ENCODE results near the gene LRRC55.

LRRC55 gene

GRCh38 chr11:57154739-57155138, 27.0 kb upstream of the LRRC55 start:
- Mint-ChIP-seq H3K36me3 (ENCODE audit: low read depth) (no peaks in the 10 kb centered on the region), H3K4me1 (ENCODE audit: low read depth) (no peaks in the 10 kb centered on the region), H3K9me3 (no peaks in the 10 kb centered on the region), H3K4me3 (no peak overlapping the region), H3K27ac (no peak overlapping the region), H3K27me3 (peaks cover 12% of the 10 kb centered on the region)
- intact Hi-C loops (cut with micrococcal nuclease): no loop called here

GRCh38 chr11:57155400-57155799, 26.4 kb upstream of the LRRC55 start:
- no peaks in the 10 kb centered on the region for H3K9me3 Mint-ChIP-seq
- intact Hi-C loops (cut with micrococcal nuclease): no loop called here
- H3K36me3 Mint-ChIP-seq (ENCODE audit: low read depth): no peaks in the 10 kb centered on the region
- no peaks in the 10 kb centered on the region for H3K4me1 Mint-ChIP-seq (ENCODE audit: low read depth)
- H3K27ac Mint-ChIP-seq: no peak overlapping the region
- peaks cover 14% of the 10 kb centered on the region for H3K27me3 Mint-ChIP-seq
- H3K4me3 Mint-ChIP-seq: no peak overlapping the region

GRCh38 chr11:57155838-57156607, 25.7 kb upstream of the LRRC55 start:
- intact Hi-C loops (cut with micrococcal nuclease): no loop called here
- Mint-ChIP-seq H3K27ac (no peak overlapping the region), H3K4me1 (ENCODE audit: low read depth) (no peaks in the 10 kb centered on the region), H3K27me3 (peaks cover 16% of the 10 kb centered on the region), H3K36me3 (ENCODE audit: low read depth) (no peaks in the 10 kb centered on the region), H3K4me3 (no peak overlapping the region), H3K9me3 (no peaks in the 10 kb centered on the region)

- Mint-ChIP-seq H3K4me1 (ENCODE audit: low read depth) (no peaks in the 10 kb centered on the region), H3K4me3 (no peak overlapping the region)
Observed at GRCh38 chr11:57156928-57157327, 24.8 kb upstream of the LRRC55 start.

DNA sequence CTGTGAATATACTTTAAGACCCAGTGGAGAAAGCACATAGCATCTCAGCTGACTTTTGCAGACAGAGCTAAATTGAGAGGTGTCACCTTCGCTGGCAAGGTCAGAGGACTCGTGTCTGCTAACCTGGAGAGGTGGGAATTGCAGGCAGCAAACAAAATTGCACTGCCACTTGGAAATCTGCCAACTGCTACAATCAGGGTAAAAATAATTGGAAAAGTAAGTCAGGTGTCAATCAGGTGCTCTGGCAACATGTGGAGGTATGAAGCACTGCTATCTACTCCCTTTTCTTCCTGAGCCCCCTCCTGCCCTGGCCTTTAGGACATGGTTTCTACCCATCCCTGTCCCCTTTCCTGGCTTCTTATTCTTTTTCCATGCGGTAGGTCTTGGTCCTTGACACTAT, 24.1 kb upstream of the LRRC55 start:
- intact Hi-C loops (cut with micrococcal nuclease): no loop called here
- H3K4me3 Mint-ChIP-seq: no peak overlapping the region
- no peak overlapping the region for H3K27ac Mint-ChIP-seq
- peaks cover 21% of the 10 kb centered on the region for H3K27me3 Mint-ChIP-seq
- H3K9me3 Mint-ChIP-seq: no peaks in the 10 kb centered on the region
- H3K4me1 Mint-ChIP-seq (ENCODE audit: low read depth): no peaks in the 10 kb centered on the region
- no peaks in the 10 kb centered on the region for H3K36me3 Mint-ChIP-seq (ENCODE audit: low read depth)

More at GRCh38 chr11:57156928-57157327, 24.8 kb upstream of the LRRC55 start:
- intact Hi-C loops (cut with micrococcal nuclease): no loop called here
- Mint-ChIP-seq H3K27me3 (peaks cover 20% of the 10 kb centered on the region), H3K36me3 (ENCODE audit: low read depth) (no peaks in the 10 kb centered on the region), H3K9me3 (no peaks in the 10 kb centered on the region), H3K27ac (no peak overlapping the region)

DNA sequence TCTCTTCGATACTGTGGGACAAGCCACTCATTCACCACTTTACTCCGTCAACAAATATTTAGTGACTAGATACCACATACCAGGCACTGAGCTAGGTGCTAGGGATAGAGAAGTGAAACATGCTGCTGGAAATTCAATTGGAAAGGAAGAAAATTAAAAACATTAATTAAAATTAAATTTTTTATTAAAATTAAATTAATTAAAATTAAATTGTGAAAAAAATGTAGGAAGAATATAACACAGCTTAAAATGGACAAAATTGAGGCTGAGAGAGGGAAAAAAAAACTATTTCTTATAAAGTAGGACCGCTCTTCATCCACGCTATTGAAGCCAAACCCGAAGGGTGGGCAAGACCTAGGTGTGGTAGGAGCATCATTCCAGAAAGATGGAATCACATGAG, 23.6 kb upstream of the LRRC55 start:
- Mint-ChIP-seq H3K4me1 (ENCODE audit: low read depth) (no peaks in the 10 kb centered on the region), H3K36me3 (ENCODE audit: low read depth) (no peaks in the 10 kb centered on the region), H3K27me3 (peaks cover 24% of the 10 kb centered on the region), H3K9me3 (no peaks in the 10 kb centered on the region), H3K4me3 (no peak overlapping the region), H3K27ac (no peak overlapping the region)
- intact Hi-C loops (cut with micrococcal nuclease): no loop called here

DNA sequence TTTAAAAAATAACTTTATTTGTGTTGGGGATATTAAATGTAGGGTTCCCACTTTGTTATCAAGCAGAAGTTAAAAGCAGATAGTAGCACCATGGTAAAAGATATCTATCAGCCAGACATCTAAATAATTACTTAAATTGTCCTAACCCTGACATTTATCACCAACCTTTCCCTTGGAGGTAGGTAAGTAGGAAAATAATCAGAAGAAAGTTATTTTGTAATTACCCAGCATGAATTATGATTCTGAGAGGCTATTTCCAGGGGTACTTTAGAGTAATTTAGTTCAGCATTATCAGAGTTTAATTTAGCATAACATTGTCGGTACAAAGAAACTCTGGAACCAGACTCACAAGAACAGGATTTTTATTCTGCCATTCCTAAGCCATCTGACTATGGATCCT, 23.2 kb upstream of the LRRC55 start:
- no peaks in the 10 kb centered on the region for H3K4me1 Mint-ChIP-seq (ENCODE audit: low read depth)
- H3K4me3 Mint-ChIP-seq: no peak overlapping the region
- H3K27ac Mint-ChIP-seq: no peak overlapping the region
- no peaks in the 10 kb centered on the region for H3K36me3 Mint-ChIP-seq (ENCODE audit: low read depth)
- intact Hi-C loops (cut with micrococcal nuclease): no loop called here
- no peaks in the 10 kb centered on the region for H3K9me3 Mint-ChIP-seq
- H3K27me3 Mint-ChIP-seq: peaks cover 25% of the 10 kb centered on the region

GRCh38 chr11:57160665-57161064, 21.1 kb upstream of the LRRC55 start:
- Mint-ChIP-seq H3K4me3 (no peak overlapping the region), H3K4me1 (ENCODE audit: low read depth) (peaks cover 5% of the 10 kb centered on the region), H3K27me3 (peaks cover 21% of the 10 kb centered on the region), H3K36me3 (ENCODE audit: low read depth) (no peaks in the 10 kb centered on the region), H3K9me3 (no peaks in the 10 kb centered on the region), H3K27ac (no peak overlapping the region)
- intact Hi-C loops (cut with micrococcal nuclease): no loop called here

DNA sequence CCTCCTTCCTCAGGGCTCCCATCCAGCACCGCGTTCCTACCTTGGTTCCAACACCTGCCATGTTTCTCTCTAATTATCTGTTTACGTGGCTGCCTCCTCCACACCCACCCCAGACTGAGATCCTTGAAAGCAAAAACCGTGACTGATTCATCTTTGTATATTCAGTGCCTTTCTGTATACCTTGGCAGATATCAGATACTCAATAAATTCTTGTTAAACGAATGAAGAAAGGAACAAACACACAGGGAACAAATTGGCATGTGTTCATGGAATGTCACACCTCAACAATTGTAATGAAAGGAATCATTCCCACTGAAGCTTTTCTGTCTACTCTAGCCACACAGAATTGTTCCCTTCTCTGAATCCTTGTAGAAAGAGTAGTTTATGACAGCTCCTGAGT, 20.4 kb upstream of the LRRC55 start:
- Mint-ChIP-seq H3K4me1 (ENCODE audit: low read depth) (peaks cover 5% of the 10 kb centered on the region), H3K4me3 (no peak overlapping the region), H3K36me3 (ENCODE audit: low read depth) (no peaks in the 10 kb centered on the region), H3K9me3 (no peaks in the 10 kb centered on the region), H3K27me3 (peaks cover 18% of the 10 kb centered on the region), H3K27ac (no peak overlapping the region)
- intact Hi-C loops (cut with micrococcal nuclease): no loop called here

- Mint-ChIP-seq H3K4me1 (ENCODE audit: low read depth) (peaks cover 5% of the 10 kb centered on the region), H3K27ac (no peak overlapping the region), H3K27me3 (peaks cover 17% of the 10 kb centered on the region), H3K9me3 (no peaks in the 10 kb centered on the region), H3K4me3 (no peak overlapping the region), H3K36me3 (ENCODE audit: low read depth) (no peaks in the 10 kb centered on the region)
- intact Hi-C loops (cut with micrococcal nuclease): no loop called here
Observed at GRCh38 chr11:57162179-57162898, 19.4 kb upstream of the LRRC55 start.

DNA sequence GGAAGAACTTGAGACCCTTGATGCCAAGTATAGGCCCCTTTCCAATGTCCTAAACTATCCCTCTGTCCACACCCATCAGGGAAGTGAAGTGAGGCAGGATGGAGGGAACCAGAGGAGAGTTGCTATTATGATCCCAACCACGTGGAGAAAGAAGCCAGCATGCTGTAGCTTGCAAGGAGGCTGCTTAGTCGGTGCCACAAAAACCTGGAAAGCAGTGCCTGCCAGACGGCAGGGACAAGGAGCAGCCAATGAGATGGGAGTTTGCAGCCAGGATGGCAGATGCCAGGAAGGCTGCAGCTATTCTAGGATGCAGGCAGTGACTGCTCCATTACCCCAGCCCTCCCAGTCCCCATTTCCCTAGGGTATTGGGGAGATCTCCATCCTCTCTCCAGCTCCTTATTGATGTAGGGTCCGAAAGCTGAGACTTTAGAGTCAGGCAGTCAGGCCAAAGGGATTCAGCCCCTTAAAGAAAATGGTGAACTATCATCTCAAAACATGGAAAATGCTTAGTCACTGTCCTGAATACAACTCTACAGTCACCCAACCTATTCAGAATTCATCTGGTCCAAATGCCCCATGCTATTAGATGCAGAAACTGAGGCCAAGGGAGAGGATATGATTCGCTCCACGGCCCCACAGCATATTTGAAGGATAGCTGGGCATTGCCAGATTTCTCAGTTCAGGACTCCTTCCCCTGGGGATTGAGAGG, 18.4 kb upstream of the LRRC55 start:
- H3K27me3 Mint-ChIP-seq: peaks cover 14% of the 10 kb centered on the region
- intact Hi-C loops (cut with micrococcal nuclease): no loop called here
- H3K36me3 Mint-ChIP-seq (ENCODE audit: low read depth): no peaks in the 10 kb centered on the region
- no peaks in the 10 kb centered on the region for H3K9me3 Mint-ChIP-seq
- H3K4me1 Mint-ChIP-seq (ENCODE audit: low read depth): peaks cover 5% of the 10 kb centered on the region
- H3K4me3 Mint-ChIP-seq: no peak overlapping the region
- no peak overlapping the region for H3K27ac Mint-ChIP-seq

GRCh38 chr11:57164317-57164716, 17.4 kb upstream of the LRRC55 start:
- Mint-ChIP-seq H3K27me3 (peaks cover 17% of the 10 kb centered on the region), H3K27ac (no peak overlapping the region), H3K4me1 (ENCODE audit: low read depth) (peaks cover 5% of the 10 kb centered on the region), H3K4me3 (no peak overlapping the region), H3K36me3 (ENCODE audit: low read depth) (no peaks in the 10 kb centered on the region), H3K9me3 (no peaks in the 10 kb centered on the region)
- intact Hi-C loops (cut with micrococcal nuclease): no loop called here

DNA sequence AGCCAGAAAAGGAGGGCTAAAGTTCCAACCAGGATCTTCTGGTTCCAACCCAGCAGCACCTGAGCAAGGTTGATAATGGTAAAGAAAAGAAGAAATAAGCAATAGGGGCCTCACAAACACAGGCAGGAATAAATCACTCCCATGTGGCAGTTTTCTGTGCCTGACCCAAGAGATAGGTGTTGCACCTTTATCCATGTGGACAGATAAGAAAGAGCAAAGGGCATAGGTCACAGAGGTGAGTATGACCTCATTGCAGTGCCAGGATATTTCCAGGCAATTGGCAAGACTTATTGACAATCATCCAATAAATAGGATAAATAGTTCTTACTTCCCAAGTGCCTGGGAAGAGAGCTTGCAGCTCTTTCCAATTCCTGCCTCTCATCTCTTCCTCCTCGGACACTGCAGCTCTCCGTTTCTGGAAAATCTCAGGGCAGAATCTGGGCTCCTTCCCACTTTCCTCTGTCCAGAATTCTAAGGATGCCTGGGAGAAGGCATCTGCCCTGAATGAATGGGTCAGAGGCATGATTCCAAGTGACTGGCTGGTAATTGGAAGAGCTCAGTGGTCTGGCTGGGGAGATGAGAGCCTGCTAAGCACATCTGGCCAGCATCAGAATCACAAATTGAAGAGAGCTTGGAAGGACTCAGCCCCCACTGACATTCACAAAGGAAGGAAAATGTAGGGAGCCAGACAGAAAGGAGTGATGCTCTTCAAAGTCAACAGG, 14.5 kb upstream of the LRRC55 start:
- Mint-ChIP-seq H3K36me3 (ENCODE audit: low read depth) (no peaks in the 10 kb centered on the region), H3K27me3 (peaks cover 10% of the 10 kb centered on the region), H3K4me3 (no peak overlapping the region), H3K4me1 (ENCODE audit: low read depth) (peaks cover 5% of the 10 kb centered on the region), H3K27ac (no peak overlapping the region), H3K9me3 (no peaks in the 10 kb centered on the region)
- intact Hi-C loops (cut with micrococcal nuclease): no loop called here
